Natural killer cell (primary cell): ENCODE measurements around the gene TYW1. TPM values are rescaled to one million over a fixed set of nuclear protein-coding genes. Genes with fewer than 3 reads are reported as not detected.
"Not testable (repeated sequence)": the region's sequence is repeated elsewhere in the genome, so short reads cannot be mapped to it uniquely, and the experiment has no call there.

Experiments used
- ATAC-seq, 3 donors: fragments of 150-1000 bp in 2 of 3; fragments of 200-7000 bp in 1 of 3; cut with Tn5 transposase; 1 replicate in 1 of 3; 2 replicates in 2 of 3; pipeline ENCODE4 v1.10.0; 2021; ENCODE audit warnings: mild to moderate bottlenecking in 2 of 3, moderate library complexity in 2 of 3
- DNase-seq, 2 donors: peaks; one replicate each; pipeline versions ENCODE4 v3.0.0 to v3.0.0-alpha.2; 2013 to 2021; ENCODE audit warnings: mixed read lengths in 1 of 2
- H3K27ac ChIP-seq: one replicate; pipeline ENCODE4 v1.5.1; 2013; ENCODE audit warnings: mild to moderate bottlenecking, low read length
- H3K27me3 ChIP-seq: one replicate; pipeline ENCODE4 v1.6.1; 2013; ENCODE audit warnings: low read length; ENCODE audit not compliant: control insufficient read depth, insufficient read depth
- H3K36me3 ChIP-seq: one replicate; pipeline ENCODE4 v1.6.1; 2013; ENCODE audit warnings: low read length; ENCODE audit not compliant: control insufficient read depth, insufficient read depth
- H3K4me1 ChIP-seq: one replicate; pipeline ENCODE4 v1.6.1; 2013; ENCODE audit warnings: low read length; ENCODE audit not compliant: control insufficient read depth, insufficient read depth
- H3K4me3 ChIP-seq: one replicate; pipeline ENCODE4 v1.5.1; 2013; ENCODE audit warnings: low read length
- H3K9me3 ChIP-seq: one replicate; pipeline ENCODE4 v1.6.1; 2013; ENCODE audit warnings: low read length; ENCODE audit not compliant: control insufficient read depth, insufficient read depth
- H3K27ac Mint-ChIP-seq, 2 donors: one replicate each; pipeline ENCODE4 v1.8.0; 2022; ENCODE audit warnings: mild to moderate bottlenecking in 2 of 2, mixed read lengths in 2 of 2, moderate library complexity in 1 of 2
- H3K27me3 Mint-ChIP-seq, 2 donors: one replicate each; pipeline ENCODE4 v1.8.0; 2022; ENCODE audit warnings: low read depth in 2 of 2, mixed read lengths in 2 of 2
- H3K36me3 Mint-ChIP-seq: one replicate; pipeline ENCODE4 v1.8.0; 2022; ENCODE audit warnings: mixed read lengths
- H3K4me1 Mint-ChIP-seq, 2 donors: one replicate each; pipeline ENCODE4 v1.8.0; 2022; ENCODE audit warnings: mixed read lengths in 2 of 2
- H3K4me3 Mint-ChIP-seq: one replicate; pipeline ENCODE4 v1.8.0; 2022; ENCODE audit warnings: mild to moderate bottlenecking, moderate library complexity, mixed read lengths
- H3K9me3 Mint-ChIP-seq, 2 donors: one replicate each; pipeline ENCODE4 v1.8.0; 2022; ENCODE audit warnings: mixed read lengths in 2 of 2
- CTCF ChIP-seq: fragments of 200-600 bp; IDR thresholded peaks from one replicate; pipeline ENCODE4 v1.8.0; 2022; ENCODE audit warnings: antibody characterized with exemption
- WGBS: methylation state at CpG from one replicate; pipeline ENCODE4 v1.1.7; 2013; ENCODE audit warnings: missing lambda C conversion rate; ENCODE audit not compliant: insufficient coverage; 5-methylcytosine and 5-hydroxymethylcytosine counted together
- intact Hi-C: fragments of 100-400 bp; cut with micrococcal nuclease; formaldehyde crosslinking; loops from one replicate; pipeline ENCODE4 v1.14.2; 2022
- total RNA-seq, 4 donors: library from RNA; stranded (reverse); fragments of 120-200 nt in 1 of 4; gene quantifications; one replicate each; pipeline versions ENCODE4 v1.2.3 to v1.2.4, GENCODE V29; 2013 to 2022

The TYW1 gene
- total RNA-seq, 3 donors from 2014 or later (not counting 1 experiment from before 2014, with no cell fraction given) = 16.6 to 27.0 (median 16.9) TPM

DNA sequence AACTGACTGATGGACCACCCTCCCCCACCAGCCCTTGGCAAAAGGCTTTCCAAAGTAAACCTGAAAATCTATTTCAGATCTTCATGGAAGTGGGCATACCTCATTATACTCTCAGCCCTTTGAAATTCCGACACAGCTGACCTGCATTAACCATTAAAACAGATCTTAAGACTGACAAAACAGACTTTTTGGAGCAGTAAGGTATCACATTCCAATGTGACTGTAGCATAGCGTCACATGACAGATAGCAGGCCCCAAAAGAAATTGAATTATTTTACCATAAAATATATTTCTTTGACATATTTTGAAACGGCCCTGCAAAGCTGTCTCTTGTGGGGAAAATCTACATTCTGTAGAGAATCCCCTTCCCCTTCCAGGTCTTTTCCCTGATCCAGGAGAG, 269.4 kb downstream of the TYW1 start:
- H3K4me3 Mint-ChIP-seq, DNase-seq, H3K4me3 ChIP-seq, intact Hi-C loops, H3K4me1 Mint-ChIP-seq, H3K9me3 Mint-ChIP-seq, H3K27me3 ChIP-seq, H3K4me1 ChIP-seq, H3K27ac Mint-ChIP-seq, H3K27me3 Mint-ChIP-seq, H3K36me3 ChIP-seq, ATAC-seq, H3K9me3 ChIP-seq, H3K27ac ChIP-seq, H3K36me3 Mint-ChIP-seq: not testable (repeated sequence)
- 90% methylated on average over 2 of the region's 3 CpGs for WGBS

GRCh38 chr7:67267914-67268313, 271.3 kb downstream of the TYW1 start:
- no peak for TF ChIP-seq CTCF
- H3K4me1 Mint-ChIP-seq = peaks cover 5 to 7% of the 10 kb centered on the region in 2 donors
- no peaks in the 10 kb centered on the region for H3K9me3 ChIP-seq
- H3K27ac ChIP-seq = no peak overlapping the region
- ATAC-seq (no peak), DNase-seq (no peak)
- H3K9me3 Mint-ChIP-seq = no peaks in the 10 kb centered on the region
- no peak overlapping the region for H3K4me3 ChIP-seq
- peaks cover 9% of the 10 kb centered on the region for H3K36me3 Mint-ChIP-seq
- H3K36me3 ChIP-seq = no peaks in the 10 kb centered on the region
- intact Hi-C loops = no loop called here
- H3K27me3 Mint-ChIP-seq = no peaks in the 10 kb centered on the region
- no peak overlapping the region for H3K27ac Mint-ChIP-seq
- H3K4me3 Mint-ChIP-seq = no peak overlapping the region
- no peaks in the 10 kb centered on the region for H3K4me1 ChIP-seq
- no peaks in the 10 kb centered on the region for H3K27me3 ChIP-seq
- WGBS = 84% methylated on average over 7 of the region's 7 CpGs

- H3K27me3 ChIP-seq, ATAC-seq, H3K4me3 ChIP-seq, H3K36me3 ChIP-seq, H3K4me1 Mint-ChIP-seq, DNase-seq, H3K27me3 Mint-ChIP-seq, H3K36me3 Mint-ChIP-seq, H3K9me3 ChIP-seq, H3K4me1 ChIP-seq, intact Hi-C loops, H3K27ac Mint-ChIP-seq, H3K9me3 Mint-ChIP-seq, H3K27ac ChIP-seq, H3K4me3 Mint-ChIP-seq: not testable (repeated sequence)
- WGBS = 100% methylated on average over 2 of the region's 2 CpGs
These were observed 273.3 kb downstream of the TYW1 start for GRCh38 chr7:67269916-67270315.

Other genes starting within 250 kb of the TYW1 start
- 100 to 1,000 TPM in 2 of 3 donors, 10 to 100 TPM in 1; 97.3 to 105 (median 103) TPM for gene TMEM248, start 75.6 kb upstream of the TYW1 start, total RNA-seq
- 100 to 1,000 TPM; 183 to 308 (median 199) TPM for gene SBDS, start 1.2 kb upstream of the TYW1 start, total RNA-seq